Activated naive CD8-positive, alpha-beta T cell treated with anti-CD3 and anti-CD28 coated beads, Interleukin-2, amount 50 U/mL, for 24 hours (primary cell): ENCODE results near the gene FBXO9.

ENCODE experiments used
- ATAC-seq: fragments of 150-1000 bp; cut with Tn5 transposase; one replicate; pipeline ENCODE4 v1.10.0; 2021
- DNase-seq: peaks from one replicate; pipeline ENCODE4 v3.0.0; 2021
- H3K27ac Mint-ChIP-seq: one replicate; pipeline ENCODE4 v1.8.0; 2021; ENCODE audit warnings: mild to moderate bottlenecking, mixed read lengths
- H3K27me3 Mint-ChIP-seq: one replicate; pipeline ENCODE4 v1.8.0; 2021; ENCODE audit warnings: mixed read lengths
- H3K36me3 Mint-ChIP-seq: one replicate; pipeline ENCODE4 v1.8.0; 2021; ENCODE audit warnings: low read depth, mixed read lengths
- H3K4me1 Mint-ChIP-seq: one replicate; pipeline ENCODE4 v1.8.0; 2021; ENCODE audit warnings: mixed read lengths
- H3K4me3 Mint-ChIP-seq: one replicate; pipeline ENCODE4 v1.8.0; 2021; ENCODE audit warnings: mild to moderate bottlenecking, moderate library complexity, mixed read lengths
- H3K9me3 Mint-ChIP-seq: one replicate; pipeline ENCODE4 v1.8.0; 2021; ENCODE audit warnings: mixed read lengths

The FBXO9 gene

GRCh38 chr6:53119772-53120409 is 54.7 kb downstream of the FBXO9 start:
- no peak for DNase-seq
- H3K9me3 Mint-ChIP-seq, result no peaks in the 10 kb centered on the region
- no peaks in the 10 kb centered on the region for H3K4me1 Mint-ChIP-seq
- no peaks in the 10 kb centered on the region for H3K36me3 Mint-ChIP-seq
- no peak for ATAC-seq
- H3K27ac Mint-ChIP-seq, result no peak overlapping the region
- no peak overlapping the region for H3K4me3 Mint-ChIP-seq
- H3K27me3 Mint-ChIP-seq, result no peaks in the 10 kb centered on the region

- no peak overlapping the region for H3K27ac Mint-ChIP-seq
- ATAC-seq (no peak), DNase-seq (no peak)
- H3K36me3 Mint-ChIP-seq, result no peaks in the 10 kb centered on the region
- no peak overlapping the region for H3K4me3 Mint-ChIP-seq
- peaks cover 6% of the 10 kb centered on the region for H3K27me3 Mint-ChIP-seq
- no peaks in the 10 kb centered on the region for H3K9me3 Mint-ChIP-seq
- no peaks in the 10 kb centered on the region for H3K4me1 Mint-ChIP-seq
Observed at GRCh38 chr6:53124131-53124800, 59.1 kb downstream of the FBXO9 start.

DNA sequence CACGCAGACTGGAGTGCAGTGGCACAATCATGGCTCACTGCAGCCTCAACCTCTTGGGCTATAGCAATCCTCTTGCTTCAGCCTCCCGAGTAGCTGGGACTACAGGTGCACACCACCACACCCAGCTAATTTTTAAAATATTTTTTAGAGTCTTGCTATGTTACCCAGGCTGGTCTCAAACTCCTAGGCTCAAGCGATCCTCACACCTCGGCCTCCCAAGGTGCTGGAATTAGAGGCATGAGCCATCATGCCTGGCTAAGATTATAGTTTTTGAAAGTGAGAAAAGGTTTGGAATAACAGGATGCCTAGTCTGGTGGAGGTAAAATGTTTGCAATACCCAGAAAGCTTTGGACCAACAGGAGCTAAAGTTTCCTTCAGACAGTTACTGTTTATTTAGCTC is 60.1 kb downstream of the FBXO9 start:
- ATAC-seq, result no peak
- no peak for DNase-seq
- Mint-ChIP-seq H3K27ac (no peak overlapping the region), H3K9me3 (no peaks in the 10 kb centered on the region), H3K4me3 (no peak overlapping the region), H3K36me3 (no peaks in the 10 kb centered on the region), H3K4me1 (no peaks in the 10 kb centered on the region), H3K27me3 (peaks cover 8% of the 10 kb centered on the region)

- Mint-ChIP-seq H3K4me1 (no peaks in the 10 kb centered on the region), H3K27me3 (peaks cover 8% of the 10 kb centered on the region), H3K27ac (no peak overlapping the region), H3K36me3 (no peaks in the 10 kb centered on the region), H3K9me3 (no peaks in the 10 kb centered on the region), H3K4me3 (no peak overlapping the region)
- ATAC-seq (no peak), DNase-seq (no peak)
Observed at GRCh38 chr6:53128842-53129241, 63.6 kb downstream of the FBXO9 start.

DNA sequence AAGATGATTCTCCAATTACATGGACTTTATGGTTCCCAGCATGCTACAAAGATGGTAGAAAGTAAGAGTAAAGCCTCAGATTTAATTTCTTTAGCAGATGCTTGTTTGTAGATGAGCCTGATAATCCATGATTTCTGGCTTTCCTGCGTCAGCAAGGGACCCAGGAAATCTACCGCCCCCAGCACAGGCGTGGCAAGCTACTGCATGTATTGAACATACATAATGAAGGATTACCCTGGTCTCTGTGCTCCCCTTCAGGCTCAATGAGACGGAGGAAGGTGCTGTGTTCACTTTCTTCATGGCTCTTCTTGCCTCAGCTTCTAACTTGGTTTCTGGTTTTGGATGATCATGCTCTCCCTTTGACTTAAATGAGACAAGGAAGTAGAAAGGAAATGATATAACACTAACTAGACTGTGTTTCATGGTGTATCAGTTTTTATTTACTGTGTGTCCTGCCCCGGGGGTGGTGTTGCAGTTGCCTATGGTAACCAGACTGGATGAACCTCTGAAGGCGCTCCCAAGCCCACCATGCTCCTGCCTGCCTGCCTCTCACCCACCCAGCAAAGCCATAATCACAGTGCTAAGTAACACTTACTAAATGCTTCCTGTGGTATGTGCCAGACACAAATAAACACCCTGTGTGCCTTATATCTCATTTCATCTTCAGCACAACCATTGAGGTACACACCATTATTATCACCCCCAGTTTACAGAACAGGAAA is 65.5 kb downstream of the FBXO9 start:
- Mint-ChIP-seq H3K27me3 (peaks cover 8% of the 10 kb centered on the region), H3K9me3 (no peaks in the 10 kb centered on the region), H3K36me3 (no peaks in the 10 kb centered on the region), H3K4me1 (no peaks in the 10 kb centered on the region), H3K4me3 (no peak overlapping the region), H3K27ac (no peak overlapping the region)
- DNase-seq (no peak), ATAC-seq (no peak)

- Mint-ChIP-seq H3K9me3 (no peaks in the 10 kb centered on the region), H3K4me3 (no peak overlapping the region), H3K4me1 (no peaks in the 10 kb centered on the region), H3K27me3 (peaks cover 7% of the 10 kb centered on the region), H3K27ac (peak overlapping the region; percentile 18), H3K36me3 (no peaks in the 10 kb centered on the region)
- ATAC-seq, result no peak
- DNase-seq, result no peak
Observed at GRCh38 chr6:53133961-53134360, 68.8 kb downstream of the FBXO9 start.

GRCh38 chr6:53134601-53135235 is 69.5 kb downstream of the FBXO9 start:
- Mint-ChIP-seq H3K27me3 (peaks cover 7% of the 10 kb centered on the region), H3K36me3 (no peaks in the 10 kb centered on the region), H3K4me3 (no peak overlapping the region), H3K27ac (no peak overlapping the region), H3K9me3 (no peaks in the 10 kb centered on the region), H3K4me1 (no peaks in the 10 kb centered on the region)
- DNase-seq (no peak), ATAC-seq (no peak)

- no peaks in the 10 kb centered on the region for H3K36me3 Mint-ChIP-seq
- ATAC-seq (no peak), DNase-seq (no peak)
- no peak overlapping the region for H3K27ac Mint-ChIP-seq
- H3K27me3 Mint-ChIP-seq, result peaks cover 8% of the 10 kb centered on the region
- no peaks in the 10 kb centered on the region for H3K9me3 Mint-ChIP-seq
- H3K4me1 Mint-ChIP-seq, result no peaks in the 10 kb centered on the region
- H3K4me3 Mint-ChIP-seq, result no peak overlapping the region
Observed at GRCh38 chr6:53136000-53136609, 70.9 kb downstream of the FBXO9 start.

DNA sequence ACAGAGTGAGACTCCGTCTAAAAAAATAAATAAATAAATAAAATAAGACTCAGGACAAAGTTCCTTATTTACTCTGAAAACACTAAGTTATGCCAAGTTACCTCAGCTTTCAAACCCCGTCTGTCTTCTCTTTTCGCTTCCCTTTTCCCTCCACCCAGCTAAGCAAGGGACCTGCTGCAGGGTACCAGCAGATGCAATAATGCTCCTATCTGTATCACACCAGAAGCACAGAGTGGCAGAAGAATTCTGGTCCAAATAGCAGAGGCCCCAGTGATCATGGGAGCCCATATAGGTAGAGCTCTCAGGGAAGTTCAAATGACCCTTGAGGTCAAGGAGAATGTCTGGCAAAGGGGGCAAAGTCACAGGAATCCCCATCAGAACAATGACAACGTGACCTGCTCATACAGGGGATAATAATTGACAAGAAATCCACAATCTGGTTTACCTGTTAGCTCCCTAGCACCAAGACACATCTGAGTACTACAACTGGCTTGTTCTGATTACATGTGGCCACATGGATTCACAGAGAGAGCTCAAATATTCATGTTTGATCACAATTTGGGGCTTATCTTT is 74.7 kb downstream of the FBXO9 start:
- Mint-ChIP-seq H3K27me3 (peaks cover 8% of the 10 kb centered on the region), H3K4me1 (no peaks in the 10 kb centered on the region), H3K27ac (no peak overlapping the region), H3K4me3 (no peak overlapping the region), H3K36me3 (no peaks in the 10 kb centered on the region), H3K9me3 (no peaks in the 10 kb centered on the region)
- ATAC-seq (no peak), DNase-seq (no peak)

- Mint-ChIP-seq H3K4me3 (no peak overlapping the region), H3K27me3 (peaks cover 4% of the 10 kb centered on the region), H3K9me3 (no peaks in the 10 kb centered on the region), H3K27ac (no peak overlapping the region), H3K4me1 (no peaks in the 10 kb centered on the region), H3K36me3 (no peaks in the 10 kb centered on the region)
- no peak for ATAC-seq
- DNase-seq, result no peak
Observed at GRCh38 chr6:53142810-53143209, 77.6 kb downstream of the FBXO9 start.

GRCh38 chr6:53143710-53144109 is 78.5 kb downstream of the FBXO9 start:
- no peak for DNase-seq
- H3K27ac Mint-ChIP-seq, result no peak overlapping the region
- peaks cover 3% of the 10 kb centered on the region for H3K27me3 Mint-ChIP-seq
- H3K36me3 Mint-ChIP-seq, result no peaks in the 10 kb centered on the region
- H3K4me3 Mint-ChIP-seq, result no peak overlapping the region
- H3K9me3 Mint-ChIP-seq, result no peaks in the 10 kb centered on the region
- no peaks in the 10 kb centered on the region for H3K4me1 Mint-ChIP-seq
- no peak for ATAC-seq

DNA sequence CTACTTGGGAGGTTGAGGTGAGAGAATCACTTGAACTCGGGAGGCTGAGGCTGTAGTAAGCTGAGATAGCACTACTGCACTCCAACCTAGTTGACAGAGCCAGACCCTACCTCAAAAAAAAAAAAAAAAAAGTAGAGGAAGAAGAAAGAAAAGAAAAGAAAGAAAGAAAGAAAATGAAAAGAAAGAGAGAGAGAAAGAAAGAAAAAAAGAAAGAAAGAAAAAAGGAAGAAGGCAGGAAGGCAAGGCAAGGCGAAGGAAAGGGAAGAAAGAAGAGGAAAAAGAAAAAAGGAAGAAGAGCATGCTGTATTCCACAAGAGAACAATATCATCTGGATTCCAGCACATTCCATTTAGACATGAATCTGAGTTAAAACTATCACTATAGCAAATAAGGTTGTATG is 79.6 kb downstream of the FBXO9 start:
- no peak overlapping the region for H3K27ac Mint-ChIP-seq
- H3K4me1 Mint-ChIP-seq, result no peaks in the 10 kb centered on the region
- no peaks in the 10 kb centered on the region for H3K36me3 Mint-ChIP-seq
- DNase-seq (no peak), ATAC-seq (no peak)
- peaks cover 2% of the 10 kb centered on the region for H3K27me3 Mint-ChIP-seq
- H3K4me3 Mint-ChIP-seq, result no peak overlapping the region
- no peaks in the 10 kb centered on the region for H3K9me3 Mint-ChIP-seq

- DNase-seq (no peak), ATAC-seq (no peak)
- Mint-ChIP-seq H3K9me3 (no peaks in the 10 kb centered on the region), H3K27me3 (peaks cover 4% of the 10 kb centered on the region), H3K4me3 (no peak within 1 kb of the TSS), H3K4me1 (no peaks in the 10 kb centered on the region), H3K36me3 (no peaks in the 10 kb centered on the region), H3K27ac (no peak within 1 kb of the TSS)
Observed at GRCh38 chr6:53148684-53149083, 83.5 kb downstream of the FBXO9 start, which contains the start of gene GCM1. TSS of gene GCM1 (minus strand) at chr6:53148841. CDS start at chr6:53145632, 3,209 bp downstream.
